Measurements from ENCODE around the gene PRRT1. TPM values are rescaled to one million over a fixed set of nuclear protein-coding genes. Genes with fewer than 3 reads are reported as not detected.
"Not testable (repeated sequence)": the region's sequence is repeated elsewhere in the genome, so short reads cannot be mapped to it uniquely, and the experiment has no call there.

The PRRT1 gene
- total RNA-seq, 1 donor from 2014 or later = 3.1 TPM

DNA sequence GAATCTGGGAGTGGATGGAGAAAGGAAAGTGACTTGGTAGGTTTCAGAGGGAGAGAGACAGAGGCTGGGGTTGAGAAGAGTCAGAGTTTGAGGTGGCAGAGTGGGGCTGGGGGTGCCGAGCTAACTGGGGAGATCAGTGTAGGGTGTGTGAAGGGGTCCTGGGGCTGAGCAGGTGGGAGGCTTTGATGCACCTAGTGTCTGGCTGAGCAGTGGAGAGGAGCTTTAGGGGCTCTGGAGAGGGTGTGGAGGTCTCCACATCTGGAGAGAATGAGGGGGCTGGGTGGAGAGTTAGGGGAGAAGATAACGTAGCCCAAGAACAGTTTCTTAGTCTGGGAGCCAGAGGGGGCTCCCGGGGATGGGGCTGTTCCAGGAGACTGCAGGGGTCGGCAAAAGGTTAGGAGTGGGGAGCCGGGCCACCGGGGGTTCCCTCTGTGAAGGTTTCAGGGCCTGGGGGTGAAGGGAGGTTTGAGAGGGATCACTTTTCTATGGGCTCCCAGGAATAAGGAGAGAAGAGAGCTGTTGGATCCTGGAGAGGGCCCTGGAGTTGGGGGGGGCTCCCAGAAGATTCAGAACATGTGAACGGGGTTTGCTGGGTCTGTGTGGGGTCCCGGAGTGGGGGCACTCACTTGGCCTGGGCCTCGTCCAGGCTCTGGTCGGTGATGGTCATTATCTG is 37.5 kb upstream of the PRRT1 start:
- no peaks in the 10 kb centered on the region for H3K27me3 Mint-ChIP-seq (ENCODE audit: low read depth)
- DNase-seq (ENCODE audit: low read depth, low spot score) = no peak
- peaks cover 67% of the 10 kb centered on the region for H3K4me1 Mint-ChIP-seq
- peak overlapping the region; percentile 97 for H3K27ac Mint-ChIP-seq (ENCODE audit: unreplicated experiment)
- H3K36me3 Mint-ChIP-seq (ENCODE audit: low read depth) = peaks cover 11% of the 10 kb centered on the region
- TF ChIP-seq, protein P1, sequence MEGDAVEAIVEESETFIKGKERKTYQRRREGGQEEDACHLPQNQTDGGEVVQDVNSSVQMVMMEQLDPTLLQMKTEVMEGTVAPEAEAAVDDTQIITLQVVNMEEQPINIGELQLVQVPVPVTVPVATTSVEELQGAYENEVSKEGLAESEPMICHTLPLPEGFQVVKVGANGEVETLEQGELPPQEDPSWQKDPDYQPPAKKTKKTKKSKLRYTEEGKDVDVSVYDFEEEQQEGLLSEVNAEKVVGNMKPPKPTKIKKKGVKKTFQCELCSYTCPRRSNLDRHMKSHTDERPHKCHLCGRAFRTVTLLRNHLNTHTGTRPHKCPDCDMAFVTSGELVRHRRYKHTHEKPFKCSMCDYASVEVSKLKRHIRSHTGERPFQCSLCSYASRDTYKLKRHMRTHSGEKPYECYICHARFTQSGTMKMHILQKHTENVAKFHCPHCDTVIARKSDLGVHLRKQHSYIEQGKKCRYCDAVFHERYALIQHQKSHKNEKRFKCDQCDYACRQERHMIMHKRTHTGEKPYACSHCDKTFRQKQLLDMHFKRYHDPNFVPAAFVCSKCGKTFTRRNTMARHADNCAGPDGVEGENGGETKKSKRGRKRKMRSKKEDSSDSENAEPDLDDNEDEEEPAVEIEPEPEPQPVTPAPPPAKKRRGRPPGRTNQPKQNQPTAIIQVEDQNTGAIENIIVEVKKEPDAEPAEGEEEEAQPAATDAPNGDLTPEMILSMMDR (conservative IDR thresholded peaks at IDR 0.05) = no peak
- H3K9me3 Mint-ChIP-seq = no peaks in the 10 kb centered on the region
- peak overlapping the region; percentile 92 for H3K4me3 Mint-ChIP-seq

DNA sequence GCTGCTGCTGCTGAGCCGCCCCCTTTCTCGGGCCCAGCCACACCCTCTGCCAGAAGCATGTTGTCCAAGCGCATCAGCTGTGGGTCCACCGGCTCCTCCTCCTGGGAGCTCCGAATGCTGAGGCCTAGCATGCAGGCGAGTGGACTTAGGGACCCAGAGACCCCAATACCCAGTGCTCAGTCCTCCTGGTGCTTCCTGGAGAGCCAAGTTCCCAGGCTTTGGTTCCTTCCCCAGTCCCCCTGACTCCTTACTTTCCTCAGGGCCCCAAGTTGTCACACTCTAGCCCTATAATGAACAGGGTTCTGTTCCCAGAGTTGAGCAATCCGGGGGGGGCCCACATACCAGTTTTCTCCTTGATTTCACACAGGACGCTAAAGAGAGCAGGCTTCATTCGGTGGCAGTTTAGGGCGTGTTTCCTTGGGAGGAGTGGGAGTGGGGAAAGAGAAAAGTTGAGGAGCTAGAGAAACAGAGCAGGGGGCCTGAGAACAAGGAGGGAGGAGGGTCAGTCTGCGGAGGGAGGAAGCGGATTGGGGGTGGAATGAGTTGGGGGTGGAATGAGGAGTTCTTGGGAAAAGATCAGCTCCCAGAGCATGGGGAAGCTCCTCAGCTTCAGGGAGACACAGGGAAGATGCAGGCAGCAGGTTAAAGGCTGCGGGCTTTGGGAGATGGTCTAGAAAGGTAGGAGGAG is 36.8 kb upstream of the PRRT1 start:
- peak overlapping the region; percentile 92 for H3K4me3 Mint-ChIP-seq
- no peak for DNase-seq (ENCODE audit: low read depth, low spot score)
- H3K9me3 Mint-ChIP-seq = no peaks in the 10 kb centered on the region
- TF ChIP-seq, protein P1 (conservative IDR thresholded peaks at IDR 0.05) = no peak
- peak overlapping the region; percentile 97 for H3K27ac Mint-ChIP-seq (ENCODE audit: unreplicated experiment)
- peaks cover 61% of the 10 kb centered on the region for H3K4me1 Mint-ChIP-seq
- H3K36me3 Mint-ChIP-seq (ENCODE audit: low read depth) = peaks cover 11% of the 10 kb centered on the region
- no peaks in the 10 kb centered on the region for H3K27me3 Mint-ChIP-seq (ENCODE audit: low read depth)

DNA sequence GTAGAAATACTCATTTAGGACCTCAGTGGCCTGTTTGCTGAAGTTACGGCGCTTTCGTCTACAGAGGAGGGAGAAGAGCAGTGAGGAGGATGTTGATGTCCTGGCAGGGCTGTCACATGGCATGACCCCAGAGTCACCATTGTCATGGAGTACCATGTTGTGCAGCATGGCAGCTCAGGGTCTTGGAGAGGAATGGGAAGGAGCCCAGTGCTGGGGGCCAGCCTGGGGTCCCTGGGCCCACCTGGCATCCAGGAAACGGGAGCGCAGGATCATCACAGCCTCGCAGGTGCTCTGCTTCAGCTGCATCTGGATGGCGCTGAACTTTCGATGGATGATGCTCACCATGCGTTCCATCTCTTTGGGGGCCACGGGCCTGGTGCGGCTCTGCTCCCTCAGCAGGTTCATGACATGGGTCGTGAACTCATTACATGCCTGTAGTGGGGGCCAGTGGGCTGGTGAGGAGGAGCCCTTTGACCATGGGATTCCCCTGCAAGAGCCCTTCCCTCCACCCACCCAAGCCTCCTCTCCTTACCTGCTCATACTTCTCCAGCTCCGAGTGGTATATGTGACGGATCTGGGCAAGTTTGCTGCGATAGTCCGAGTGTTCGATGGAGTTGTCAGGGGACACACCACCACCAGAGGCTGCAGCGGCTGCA is 36.1 kb upstream of the PRRT1 start:
- Mint-ChIP-seq H3K36me3 (ENCODE audit: low read depth) (peaks cover 11% of the 10 kb centered on the region), H3K27ac (ENCODE audit: unreplicated experiment) (peak overlapping the region; percentile 50), H3K4me3 (peak overlapping the region; percentile 92), H3K4me1 (peaks cover 56% of the 10 kb centered on the region)
- not testable (repeated sequence) for H3K27me3 Mint-ChIP-seq (ENCODE audit: low read depth); H3K9me3 Mint-ChIP-seq; DNase-seq (ENCODE audit: low read depth, low spot score)

DNA sequence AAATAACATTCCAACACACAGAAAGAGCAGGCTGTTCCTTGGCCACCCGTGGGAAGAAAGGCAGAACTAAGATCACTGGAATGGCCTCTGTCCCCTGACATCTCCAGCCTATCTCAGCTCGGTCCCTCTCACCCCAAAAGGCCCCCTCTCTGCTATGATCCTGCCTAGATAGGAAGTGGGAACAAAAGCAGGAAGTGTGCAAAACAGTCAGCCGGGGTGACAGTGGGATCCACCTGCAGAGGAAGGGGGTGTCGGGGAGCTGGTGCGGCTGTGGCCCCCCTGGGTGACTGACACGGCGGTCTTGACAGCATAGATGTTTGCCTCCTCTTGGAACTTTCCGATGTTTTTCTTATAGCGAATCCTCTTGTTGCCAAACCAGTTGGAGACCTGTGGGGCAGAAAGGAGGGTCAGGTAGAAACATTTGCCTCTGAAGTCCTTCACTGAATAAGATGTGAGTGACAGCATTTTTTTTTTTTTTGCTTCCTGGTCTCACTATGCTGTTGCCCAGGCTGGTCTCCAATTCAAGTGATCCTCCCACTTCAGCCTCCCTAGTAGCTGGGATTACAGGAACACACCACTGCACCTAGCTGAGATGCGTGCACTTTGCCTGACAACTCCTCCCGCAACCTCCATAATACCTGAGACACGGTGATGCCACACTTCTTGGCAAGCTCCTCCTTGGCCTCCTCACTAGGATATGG is 35.4 kb upstream of the PRRT1 start:
- H3K27ac Mint-ChIP-seq (ENCODE audit: unreplicated experiment) = peak overlapping the region; percentile 50
- TF ChIP-seq, protein P1 (conservative IDR thresholded peaks at IDR 0.05) = no peak
- H3K4me1 Mint-ChIP-seq = peaks cover 52% of the 10 kb centered on the region
- no peaks in the 10 kb centered on the region for H3K27me3 Mint-ChIP-seq (ENCODE audit: low read depth)
- no peaks in the 10 kb centered on the region for H3K9me3 Mint-ChIP-seq
- H3K36me3 Mint-ChIP-seq (ENCODE audit: low read depth) = peaks cover 11% of the 10 kb centered on the region
- H3K4me3 Mint-ChIP-seq = peak overlapping the region; percentile 92
- DNase-seq (ENCODE audit: low read depth, low spot score) = no peak

DNA sequence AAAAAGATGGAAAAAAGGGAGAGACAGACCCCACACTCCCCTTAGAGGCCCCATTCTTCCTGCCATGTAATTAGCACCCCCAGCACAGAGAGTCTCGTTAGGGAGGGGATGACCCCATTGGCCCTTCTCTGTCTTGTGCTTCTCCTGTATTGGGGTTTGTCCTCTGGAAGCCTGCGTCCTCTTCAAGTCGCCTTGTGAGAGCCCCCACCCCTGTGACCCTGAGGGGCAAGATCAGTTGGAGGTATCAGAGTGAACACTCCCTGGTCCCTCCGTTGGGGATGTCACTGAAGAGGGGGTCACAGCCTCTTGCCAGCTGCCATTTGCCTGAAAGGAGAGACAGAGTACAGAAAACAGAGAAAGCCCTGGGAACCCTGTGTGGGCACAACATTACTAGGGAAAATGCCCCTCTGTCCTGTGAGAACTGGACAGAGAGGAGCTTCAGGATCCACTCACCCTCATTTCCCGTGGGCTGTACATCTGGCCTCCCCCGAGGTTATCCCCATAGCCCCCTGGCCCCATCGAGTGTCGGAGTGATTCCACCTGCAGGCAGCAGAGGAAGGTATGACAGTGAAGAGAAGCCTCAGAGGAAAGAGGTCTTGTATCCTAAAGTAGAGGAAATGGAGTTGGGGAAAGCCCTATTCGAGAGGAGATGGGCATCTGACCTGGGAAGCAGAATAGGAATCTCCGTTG is 34.6 kb upstream of the PRRT1 start:
- H3K27me3 Mint-ChIP-seq (ENCODE audit: low read depth); DNase-seq (ENCODE audit: low read depth, low spot score); H3K9me3 Mint-ChIP-seq: not testable (repeated sequence)
- Mint-ChIP-seq H3K36me3 (ENCODE audit: low read depth) (peaks cover 11% of the 10 kb centered on the region), H3K27ac (ENCODE audit: unreplicated experiment) (peak overlapping the region; percentile 59), H3K4me1 (peaks cover 49% of the 10 kb centered on the region), H3K4me3 (peak overlapping the region; percentile 92)

DNA sequence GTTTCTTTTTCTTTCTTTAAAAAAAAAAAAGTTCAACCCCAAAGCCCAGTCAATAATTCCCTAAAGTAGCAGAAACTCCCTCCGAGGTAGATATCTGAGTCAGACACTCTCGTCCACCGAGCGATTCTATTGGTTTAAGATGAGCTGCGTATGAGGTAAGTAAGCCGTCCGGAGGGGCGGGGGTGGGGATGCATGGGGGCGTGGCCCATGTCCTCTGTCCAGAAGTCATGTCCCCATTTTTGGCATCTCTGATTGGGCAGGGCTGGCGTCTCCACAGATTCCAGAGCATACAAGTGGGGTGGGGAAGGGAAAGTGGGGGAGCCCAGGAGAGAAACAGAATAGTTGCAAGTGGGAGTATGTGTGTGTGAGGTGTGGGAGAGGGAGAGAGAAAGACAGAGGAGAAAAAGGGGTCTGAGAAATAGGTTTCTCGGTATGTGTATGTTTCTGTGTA is 34.0 kb upstream of the PRRT1 start:
- not testable (repeated sequence) for H3K27me3 Mint-ChIP-seq (ENCODE audit: low read depth); H3K9me3 Mint-ChIP-seq; DNase-seq (ENCODE audit: low read depth, low spot score)
- peaks cover 47% of the 10 kb centered on the region for H3K4me1 Mint-ChIP-seq
- peak overlapping the region; percentile 92 for H3K4me3 Mint-ChIP-seq
- peaks cover 11% of the 10 kb centered on the region for H3K36me3 Mint-ChIP-seq (ENCODE audit: low read depth)
- H3K27ac Mint-ChIP-seq (ENCODE audit: unreplicated experiment) = peak overlapping the region; percentile 54

Measured in neural crest cell (in vitro differentiated cells).